HG03342 (cell line): Measurements from ENCODE around the gene SLC22A14.
"Not testable (repeated sequence)": the region's sequence is repeated elsewhere in the genome, so short reads cannot be mapped to it uniquely, and the experiment has no call there.

Source experiments
- ATAC-seq: cut with Tn5 transposase; IDR thresholded peaks from one replicate; pipeline ENCODE4 v1.9.1; 2021; ENCODE audit warnings: mild to moderate bottlenecking, moderate library complexity; ENCODE audit not compliant: unreplicated experiment

Gene SLC22A14

GRCh38 chr3:38268522-38268921 is 13.6 kb upstream of the SLC22A14 start:
- no peak for ATAC-seq

- no peak for ATAC-seq
Observed at GRCh38 chr3:38270606-38271005, 11.5 kb upstream of the SLC22A14 start.

GRCh38 chr3:38271553-38271952 is 10.5 kb upstream of the SLC22A14 start:
- no peak for ATAC-seq

GRCh38 chr3:38274864-38275649 is 7.0 kb upstream of the SLC22A14 start:
- ATAC-seq, result no peak

- ATAC-seq, result no peak
Observed at GRCh38 chr3:38275658-38276057, 6.4 kb upstream of the SLC22A14 start.

- ATAC-seq, result no peak
Observed at GRCh38 chr3:38276081-38276916, 5.8 kb upstream of the SLC22A14 start.

- ATAC-seq, result no peak
Observed at GRCh38 chr3:38276917-38277630, 5.0 kb upstream of the SLC22A14 start.

GRCh38 chr3:38278841-38279240 is 3.3 kb upstream of the SLC22A14 start:
- no peak for ATAC-seq

GRCh38 chr3:38283810-38284755 is 2.0 kb downstream of the SLC22A14 start:
- ATAC-seq, result no peak

GRCh38 chr3:38284756-38285150 is 2.7 kb downstream of the SLC22A14 start:
- ATAC-seq, result no peak

- ATAC-seq, result not testable (repeated sequence)
Observed at GRCh38 chr3:38289286-38290217, 7.5 kb downstream of the SLC22A14 start.

GRCh38 chr3:38297053-38297452 is 15.0 kb downstream of the SLC22A14 start:
- not testable (repeated sequence) for ATAC-seq

GRCh38 chr3:38297537-38297936 is 15.4 kb downstream of the SLC22A14 start:
- no peak for ATAC-seq

- no peak for ATAC-seq
Observed at GRCh38 chr3:38297947-38298711, 16.0 kb downstream of the SLC22A14 start.

GRCh38 chr3:38306941-38307340 is 24.8 kb downstream of the SLC22A14 start:
- no peak for ATAC-seq

GRCh38 chr3:38307599-38307998 is 25.5 kb downstream of the SLC22A14 start:
- no peak for ATAC-seq

GRCh38 chr3:38308456-38308855 is 26.4 kb downstream of the SLC22A14 start:
- no peak for ATAC-seq

- no peak for ATAC-seq
Observed at GRCh38 chr3:38311476-38311875, 29.4 kb downstream of the SLC22A14 start.
